ENCODE results near the gene PLA2G4A.

Gene PLA2G4A

DNA sequence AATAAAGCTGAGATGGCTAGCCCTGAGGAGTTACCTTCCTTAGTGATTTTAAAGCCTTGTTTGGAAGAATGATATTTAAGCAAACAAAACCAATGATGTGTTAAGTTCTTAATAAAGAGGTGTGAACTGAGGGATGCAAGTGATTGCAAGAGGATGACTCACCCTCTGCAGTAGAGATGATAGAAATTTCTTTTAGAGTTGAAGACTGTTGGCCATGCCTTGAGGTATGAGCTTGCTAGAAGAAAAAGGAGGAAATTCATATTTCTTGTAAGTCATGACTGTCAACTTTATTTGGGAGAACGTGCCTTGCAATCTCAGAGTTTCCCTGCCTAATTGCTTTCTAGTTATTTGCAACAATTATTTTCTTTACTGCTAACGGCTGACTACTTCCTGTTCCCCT lies 94.7 kb downstream of the PLA2G4A start:
- no peak for DNase-seq

DNA sequence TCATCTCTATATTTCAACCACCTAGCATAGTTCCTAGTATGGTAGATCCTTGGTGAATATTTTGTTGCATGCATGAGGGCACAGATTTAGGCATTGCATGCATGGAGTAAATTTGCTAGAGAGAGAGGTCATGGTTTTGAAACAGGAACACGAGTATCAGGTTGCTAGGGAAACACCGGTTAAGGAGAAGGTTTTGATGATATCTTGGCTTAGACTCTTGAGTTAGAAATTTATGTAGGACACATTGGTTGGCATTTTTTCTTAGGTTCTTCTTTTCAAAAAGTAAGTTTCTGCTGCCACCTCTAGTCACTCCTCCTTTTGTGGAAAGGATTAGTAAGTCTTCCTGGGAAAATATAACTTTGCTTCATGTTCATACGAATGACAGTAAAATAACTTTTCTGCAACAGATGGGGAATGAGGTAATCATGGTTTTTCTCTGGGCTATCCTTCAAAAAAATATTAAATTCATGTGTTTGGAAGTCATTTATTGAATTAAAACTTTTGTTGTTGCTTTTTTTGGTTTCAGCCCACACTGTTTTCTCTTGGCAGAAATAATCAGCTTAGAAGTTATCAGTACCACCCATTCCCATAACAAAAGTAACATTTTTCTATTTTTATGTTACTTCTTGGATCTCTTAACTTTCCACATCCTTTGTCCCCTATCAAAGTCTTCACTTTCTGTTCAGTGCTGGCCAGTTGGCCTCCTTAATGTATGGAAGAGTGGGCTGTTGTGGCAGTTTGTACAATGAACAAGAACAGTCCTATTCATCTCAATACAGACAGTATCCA lies 97.3 kb downstream of the PLA2G4A start:
- peak; percentile 3 for DNase-seq

DNA sequence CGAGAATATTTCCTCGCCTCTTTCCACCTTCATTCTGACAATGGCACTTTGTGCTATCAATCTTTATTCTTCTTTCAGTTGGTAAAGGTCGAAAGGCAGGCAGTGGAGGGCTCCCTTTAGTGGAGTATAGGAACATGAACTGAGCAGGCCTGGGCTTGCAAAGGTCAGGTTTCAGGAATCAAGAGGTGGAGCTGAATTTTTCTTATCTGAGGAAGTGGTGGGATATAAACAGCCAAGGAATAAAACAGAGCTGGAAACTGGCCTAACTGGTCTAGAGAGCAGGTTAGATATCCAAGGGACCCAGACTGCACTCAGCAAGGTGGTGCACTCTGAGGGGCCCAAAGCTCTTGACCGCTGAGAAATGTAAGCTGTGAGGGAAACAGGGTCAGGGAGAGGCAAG lies 99.1 kb downstream of the PLA2G4A start:
- no peak for DNase-seq

DNA sequence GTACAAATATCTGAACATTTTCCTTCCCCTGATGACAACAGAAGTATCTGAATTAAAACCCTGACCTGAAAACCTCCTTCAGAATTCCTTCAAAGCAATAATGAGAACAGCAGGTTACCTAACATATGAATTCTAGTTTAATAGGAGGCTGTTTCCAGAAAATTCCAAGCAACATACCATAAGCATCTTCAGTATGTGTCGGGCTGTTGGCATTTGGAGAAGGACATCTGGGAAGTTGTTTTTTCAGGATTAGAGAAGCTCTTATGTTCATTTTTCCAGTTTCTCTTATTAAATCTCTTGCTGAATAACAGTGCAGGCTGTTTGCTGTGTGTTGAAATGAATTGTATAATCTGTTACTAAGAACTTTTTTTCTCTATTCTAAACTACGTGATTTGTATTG lies 101.5 kb downstream of the PLA2G4A start:
- peak; percentile 40 for DNase-seq

DNA sequence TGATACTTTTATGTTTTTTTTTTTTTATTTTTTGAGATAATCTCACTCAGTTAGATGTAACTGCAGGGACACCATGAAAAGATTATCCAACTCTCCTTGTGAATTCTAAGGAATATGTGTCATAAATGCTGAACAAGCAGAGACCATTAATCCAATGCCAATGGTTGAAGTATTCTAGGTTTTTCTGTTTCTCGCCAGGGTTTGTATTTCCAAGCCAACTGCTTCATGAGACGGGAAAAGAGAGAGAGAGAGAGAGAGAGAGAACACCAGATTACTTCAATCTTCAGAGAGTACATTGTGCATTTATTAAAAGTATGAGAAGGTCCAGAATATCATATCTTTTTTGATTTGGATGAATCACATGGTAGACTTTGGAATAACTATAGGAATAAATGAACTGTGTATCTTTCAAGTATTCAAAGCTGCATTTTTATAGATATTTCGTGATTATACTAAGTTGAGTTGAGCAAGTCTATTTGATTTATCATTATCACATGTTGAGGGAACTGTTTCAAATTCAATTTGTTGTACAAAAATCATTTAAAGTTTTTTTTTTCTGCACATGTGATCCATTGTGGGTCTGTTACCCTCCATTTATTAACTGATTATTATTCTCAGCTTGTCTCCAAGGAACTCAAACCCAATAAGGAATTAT lies 108.4 kb downstream of the PLA2G4A start:
- no peak for DNase-seq

DNA sequence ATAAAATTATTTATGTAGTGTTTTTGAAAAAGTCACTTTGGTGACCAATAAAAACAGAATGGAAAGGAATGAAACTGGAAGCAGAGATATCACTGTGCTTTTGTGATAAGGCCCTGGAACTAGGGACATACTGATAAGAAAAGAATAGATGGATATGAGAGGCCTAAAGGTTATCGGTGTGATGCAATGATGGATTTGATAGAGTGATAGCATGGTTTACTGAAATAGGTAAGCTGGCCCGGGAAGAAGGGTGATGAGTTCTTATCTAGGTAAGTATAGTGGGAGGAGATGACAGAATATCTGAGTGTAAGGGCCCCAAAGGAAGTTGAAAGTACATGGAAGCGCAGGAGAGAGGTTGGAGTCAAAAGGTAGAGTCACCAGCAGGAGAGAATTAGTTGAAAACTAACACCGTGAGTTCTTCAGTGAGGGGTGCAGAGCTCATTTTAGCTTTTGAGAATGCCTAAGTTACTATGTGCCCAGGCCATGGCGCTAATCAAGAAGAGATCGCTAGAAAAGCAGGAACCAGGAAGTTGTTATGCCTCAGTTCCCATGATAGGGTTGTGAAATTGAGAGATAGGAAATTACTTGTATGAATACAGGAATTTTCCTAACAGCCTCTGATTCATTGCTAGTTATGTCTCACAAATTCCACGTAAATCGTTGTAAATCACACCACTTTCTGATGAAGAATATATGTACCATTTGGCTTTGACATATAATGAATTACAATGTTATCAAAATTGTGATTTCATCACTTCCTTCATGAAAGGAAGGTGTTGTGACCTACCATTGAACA lies 115.3 kb downstream of the PLA2G4A start:
- no peak for DNase-seq

DNA sequence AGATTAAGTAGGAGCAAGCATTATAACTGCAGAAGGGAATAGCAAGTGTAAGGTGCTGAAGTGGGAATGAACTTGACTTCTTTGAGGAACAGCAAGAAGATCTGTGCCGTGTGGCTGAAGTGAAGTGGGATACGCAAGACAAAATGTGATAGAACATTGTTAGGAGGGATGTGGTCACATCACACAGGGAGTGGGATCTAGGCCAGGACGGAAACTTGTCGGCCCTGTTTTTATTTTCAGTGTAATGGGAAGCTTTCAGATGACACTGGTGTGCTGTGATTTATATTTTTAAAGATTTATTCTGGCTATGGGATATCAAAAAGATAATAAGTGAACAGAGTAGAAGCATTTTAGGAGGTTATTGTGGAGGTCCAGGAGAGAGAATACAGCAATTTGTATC lies 116.4 kb downstream of the PLA2G4A start:
- no peak for DNase-seq

DNA sequence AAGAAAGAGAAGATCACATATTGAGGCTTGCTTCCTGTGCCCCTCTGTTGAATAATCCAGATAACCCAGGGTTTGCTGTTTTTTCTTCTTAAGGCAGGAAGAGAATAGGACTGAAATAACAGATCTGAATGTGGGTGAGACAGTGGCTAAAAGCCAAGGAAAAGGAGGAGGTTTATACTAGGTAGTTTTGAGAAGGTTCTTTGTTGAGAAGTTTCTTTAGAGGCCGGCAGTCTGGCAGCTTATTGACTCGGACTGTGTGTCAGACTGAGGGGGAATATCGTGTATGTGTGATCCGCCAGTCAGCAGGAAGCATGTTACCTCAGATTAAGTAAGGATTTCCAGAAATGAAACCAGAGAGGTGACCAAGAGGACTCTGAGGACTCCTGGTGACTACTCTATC lies 119.8 kb downstream of the PLA2G4A start:
- DNase-seq: no peak

DNA sequence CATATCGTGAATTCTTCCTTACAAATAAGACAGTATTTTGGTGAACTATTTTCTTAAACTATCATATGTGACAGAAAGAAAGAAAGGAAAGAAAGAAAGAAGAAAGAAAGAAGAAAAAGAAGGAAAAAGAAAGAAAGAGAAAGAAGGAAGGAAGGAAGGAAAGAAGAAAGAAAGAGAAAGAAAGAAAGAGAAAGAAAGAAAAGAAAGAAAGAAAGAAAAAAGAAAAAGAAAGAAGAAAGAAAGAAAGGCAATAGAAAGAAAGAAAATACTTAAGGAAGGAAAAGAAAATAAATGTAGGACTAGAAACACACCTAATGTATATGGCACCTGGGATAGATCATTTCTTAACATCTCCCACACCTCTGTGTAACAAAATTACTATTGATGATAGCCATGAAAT lies 120.4 kb downstream of the PLA2G4A start:
- no peak for DNase-seq

DNA sequence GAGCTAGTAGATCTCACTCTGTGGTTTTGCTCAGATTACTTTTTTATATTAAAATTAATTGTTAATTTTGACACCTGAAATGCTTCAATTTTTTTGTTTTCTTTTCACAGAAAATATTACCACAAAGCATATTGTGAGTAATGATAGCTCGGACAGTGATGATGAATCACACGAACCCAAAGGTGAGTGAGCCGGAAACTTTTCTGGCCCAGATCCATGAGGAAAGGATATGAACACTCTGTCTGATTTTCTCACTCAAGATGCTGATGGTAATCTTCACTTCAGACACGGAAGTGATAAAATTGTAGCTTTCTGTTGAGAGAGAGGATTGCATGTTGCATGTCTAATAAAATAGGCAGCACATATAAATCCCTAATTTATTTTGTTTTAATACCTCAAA lies 121.8 kb downstream of the PLA2G4A start:
- DNase-seq: peak; percentile 28

DNA sequence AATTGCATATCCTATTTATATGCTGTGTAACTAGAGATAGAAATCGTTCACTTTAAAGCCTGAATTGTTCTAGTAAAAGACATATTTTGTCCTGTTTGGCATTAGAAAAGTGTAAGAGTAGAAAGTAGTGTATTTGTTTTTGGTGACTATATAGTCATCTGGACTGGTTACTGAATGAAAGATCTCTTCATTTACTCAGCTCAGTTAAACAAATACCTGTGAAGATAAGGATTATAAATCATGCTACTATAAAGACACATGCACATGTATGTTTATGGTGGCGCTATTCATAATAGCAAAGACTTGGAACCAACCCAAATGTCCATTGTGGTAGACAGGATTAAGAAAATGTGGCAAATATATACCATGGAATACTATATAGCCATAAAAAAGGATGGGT lies 125.1 kb downstream of the PLA2G4A start:
- DNase-seq: no peak

DNA sequence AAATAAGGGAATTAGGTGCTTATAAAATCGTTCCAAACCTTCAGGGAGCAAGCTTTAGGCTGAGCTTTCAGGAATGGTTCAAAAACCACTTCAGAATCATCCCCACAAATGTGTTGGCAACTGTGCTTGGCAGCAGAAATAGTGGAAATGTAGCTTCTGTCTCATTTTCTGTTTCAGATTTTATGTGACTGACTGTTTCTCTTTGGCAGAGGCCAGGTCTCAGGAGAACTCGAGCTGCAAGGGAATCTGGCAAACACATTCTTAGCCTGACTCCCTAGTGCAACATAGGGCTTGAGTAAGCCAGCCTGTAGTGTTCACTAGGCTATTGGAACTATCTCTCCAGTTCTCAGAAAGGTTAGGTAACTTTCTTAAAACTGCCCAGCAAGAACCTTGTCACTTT lies 128.6 kb downstream of the PLA2G4A start:
- DNase-seq: peak; percentile 12

DNA sequence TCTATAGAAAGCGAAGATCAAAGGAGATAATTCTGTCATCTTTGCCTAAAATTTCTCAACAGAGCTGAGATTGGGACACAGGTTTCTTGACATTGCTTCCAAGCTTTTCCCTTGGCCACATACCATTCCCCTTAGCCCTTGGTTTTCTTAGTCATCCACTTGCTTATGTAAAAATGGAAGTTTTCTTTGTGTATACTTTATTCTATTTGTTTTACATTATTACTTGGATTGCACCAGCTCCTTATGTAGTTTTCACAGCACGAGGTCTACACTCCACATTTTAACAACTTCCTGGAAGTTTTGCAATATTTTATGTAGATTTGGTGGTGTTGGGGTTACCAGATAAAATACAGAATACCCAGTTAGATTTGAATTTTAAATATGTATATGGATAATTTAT lies 129.8 kb downstream of the PLA2G4A start:
- peak; percentile 63 for DNase-seq

DNA sequence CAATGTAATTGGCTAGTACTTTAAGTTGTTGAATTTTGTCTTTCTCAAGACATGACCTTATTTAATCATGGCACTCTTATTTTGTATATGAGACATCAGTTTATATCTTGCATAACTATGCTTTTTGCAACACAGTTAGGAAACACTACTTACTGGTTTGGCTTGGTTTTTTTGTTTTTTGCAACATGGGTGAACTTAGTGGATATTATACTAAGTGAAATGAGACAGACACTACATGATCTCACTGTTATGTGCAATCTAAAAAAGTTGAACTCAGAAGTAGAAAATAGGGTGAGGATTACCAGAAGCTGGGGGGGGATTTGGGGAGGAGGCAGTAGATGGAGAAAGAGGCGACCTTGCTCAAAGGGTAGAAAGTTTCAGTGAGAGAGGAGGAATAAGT lies 132.1 kb downstream of the PLA2G4A start:
- no peak for DNase-seq

DNA sequence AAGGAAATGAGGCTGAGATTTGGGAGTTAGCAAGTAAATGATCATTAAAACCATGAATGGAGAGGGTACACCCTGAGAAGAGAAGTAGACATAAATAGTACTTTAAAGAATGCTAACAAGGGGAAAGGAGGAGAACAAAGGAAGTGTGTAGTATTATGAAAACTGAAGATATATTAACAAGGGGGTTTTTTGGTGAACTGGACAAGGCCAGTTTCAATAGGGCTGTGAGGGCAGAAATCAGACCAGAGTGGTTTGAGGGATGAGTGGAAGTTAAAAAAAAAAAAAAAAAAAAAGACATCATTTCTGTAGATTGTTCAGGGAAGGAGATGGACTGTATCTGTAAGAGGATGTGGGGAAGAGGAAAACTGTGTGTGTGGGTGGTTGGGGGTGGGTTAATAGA lies 137.1 kb downstream of the PLA2G4A start:
- DNase-seq: no peak

DNA sequence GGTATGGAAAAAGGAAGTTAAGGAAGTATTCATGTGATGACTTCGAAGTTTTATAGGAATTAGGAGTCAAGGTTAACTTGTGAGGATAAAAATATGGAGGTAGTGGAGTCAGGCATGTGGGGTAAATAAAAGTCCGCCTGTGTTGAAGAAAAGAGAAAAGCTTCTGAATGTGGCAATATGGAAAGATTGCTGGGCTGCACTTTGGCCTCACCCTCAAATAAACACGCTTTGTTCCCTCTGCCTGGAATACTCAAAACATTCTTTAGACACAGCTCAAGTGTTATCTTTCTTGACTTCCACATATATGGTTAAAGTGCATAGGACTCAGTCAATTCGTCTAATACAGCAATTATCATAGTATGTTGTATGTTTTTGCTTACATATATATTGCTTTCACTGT lies 137.7 kb downstream of the PLA2G4A start:
- no peak for DNase-seq

DNA sequence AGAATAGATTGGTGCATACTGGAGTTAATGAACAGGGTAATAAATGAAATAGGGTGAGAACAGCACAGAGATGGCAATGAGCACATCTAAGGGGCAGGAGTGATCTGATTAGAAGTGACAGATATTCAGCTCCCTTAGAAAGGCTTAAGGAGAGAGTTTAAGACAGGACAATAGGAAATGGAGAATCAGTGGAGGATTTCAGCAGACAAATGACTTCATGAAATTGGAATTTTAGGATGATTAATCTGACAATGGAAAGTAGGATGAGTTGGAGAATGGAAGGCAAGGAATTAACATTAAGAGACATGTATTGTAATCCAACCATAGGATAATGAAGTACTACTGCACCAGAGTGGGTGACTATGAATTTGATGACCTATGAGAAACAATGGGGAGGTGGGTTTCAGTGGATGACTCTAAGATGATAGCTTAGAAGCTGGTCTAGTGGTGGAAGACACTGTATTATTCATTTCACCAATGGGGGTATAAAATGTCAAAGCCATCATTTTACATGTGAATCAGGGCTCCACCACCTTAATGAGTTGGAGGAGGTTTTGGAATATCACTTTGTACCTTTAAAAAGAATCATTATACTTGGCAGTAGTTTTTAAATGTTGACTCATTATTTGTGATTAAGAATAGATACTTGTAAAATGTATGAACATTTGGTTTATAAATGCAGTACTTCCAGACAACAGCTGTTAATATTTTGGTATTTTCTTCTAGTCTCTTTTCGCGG lies 139.1 kb downstream of the PLA2G4A start:
- peak; percentile 76 for DNase-seq

DNA sequence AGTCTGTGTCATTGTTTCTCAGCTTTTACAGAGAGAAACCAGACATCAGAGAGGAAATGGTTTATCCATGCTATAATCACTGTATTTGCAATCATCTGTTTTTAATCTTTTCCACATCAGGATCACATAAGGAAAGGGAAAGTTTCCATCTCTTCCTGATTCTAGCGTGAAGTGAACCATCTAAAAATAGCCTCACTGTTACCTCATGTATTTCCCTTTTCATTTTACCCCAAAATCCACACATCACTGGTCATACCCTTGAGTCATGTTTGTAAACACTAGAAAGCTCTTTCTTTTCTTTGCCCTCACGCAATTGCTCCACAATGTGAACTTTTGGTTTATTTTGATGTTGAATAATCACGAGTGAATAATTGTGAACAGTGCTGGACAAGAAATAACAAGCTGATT lies 146.0 kb downstream of the PLA2G4A start:
- DNase-seq: peak; percentile 96

DNA sequence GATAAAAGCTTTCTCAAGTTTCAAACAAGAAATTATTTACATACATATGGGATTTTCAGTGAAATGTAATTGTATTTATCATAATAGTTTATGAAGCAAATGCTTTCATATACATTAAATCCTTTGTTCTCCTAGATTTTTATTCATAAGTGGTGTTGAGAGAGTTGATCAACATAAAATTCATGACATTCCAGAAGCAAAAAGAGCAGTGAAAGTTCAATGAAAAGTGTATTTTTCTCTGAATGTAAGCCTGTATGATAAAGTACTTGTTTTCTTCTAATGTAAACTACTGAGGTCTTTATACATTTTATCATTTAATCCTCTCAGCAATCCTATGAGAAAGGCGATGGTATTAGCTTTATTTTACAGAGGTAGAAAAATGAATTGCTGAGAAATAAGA lies 146.5 kb downstream of the PLA2G4A start:
- no peak for DNase-seq

DNA sequence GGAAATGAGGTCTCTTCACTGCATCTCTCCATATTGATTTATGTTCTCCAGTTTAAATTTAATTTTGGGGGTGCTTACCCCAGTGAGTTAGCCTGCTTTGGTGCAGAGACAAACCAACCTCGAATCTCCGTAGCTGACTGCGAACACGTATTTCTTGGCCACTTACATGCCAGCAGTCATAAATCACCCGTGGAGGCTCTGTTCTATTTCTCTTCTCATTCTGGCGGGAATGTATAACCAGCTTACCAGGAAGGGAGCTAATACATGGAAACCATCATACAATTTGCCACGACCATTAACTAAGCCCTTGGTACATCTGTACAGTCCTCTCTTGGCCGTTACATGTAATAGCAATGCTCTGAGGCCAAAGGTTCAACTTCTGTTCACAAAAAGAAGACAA lies 148.0 kb downstream of the PLA2G4A start:
- no peak for DNase-seq

DNA sequence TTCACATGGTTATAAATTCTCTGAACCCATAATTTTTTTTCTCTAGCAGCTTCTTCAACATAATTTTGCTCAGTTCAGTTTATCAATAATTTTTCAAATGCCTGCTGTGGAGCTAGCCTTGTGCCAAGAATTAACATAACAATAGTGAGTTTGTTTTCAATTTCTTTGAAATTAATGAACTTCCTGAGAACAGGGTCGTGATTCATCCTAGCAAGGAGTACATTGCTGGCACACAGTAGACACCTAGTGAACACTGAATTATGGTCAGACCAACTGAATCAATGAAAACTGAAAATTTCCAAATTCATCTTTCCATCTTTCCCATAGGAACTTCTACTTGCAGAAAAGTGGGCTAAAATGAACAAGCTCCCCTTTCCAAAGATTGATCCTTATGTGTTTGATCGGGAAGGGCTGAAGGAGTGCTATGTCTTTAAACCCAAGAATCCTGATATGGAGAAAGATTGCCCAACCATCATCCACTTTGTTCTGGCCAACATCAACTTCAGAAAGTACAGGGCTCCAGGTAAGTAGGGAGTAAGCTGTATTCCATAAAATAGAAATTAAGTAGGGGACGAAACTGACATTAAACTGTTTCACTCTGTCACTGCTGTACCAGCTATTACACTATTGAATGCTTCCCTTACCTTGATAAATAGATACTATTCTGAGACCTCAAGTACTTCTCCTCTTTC lies 148.7 kb downstream of the PLA2G4A start:
- no peak for DNase-seq
